ENCODE results near the gene CAPZA2. TPM values are rescaled to one million over a fixed set of nuclear protein-coding genes. Genes with fewer than 3 reads are reported as not detected.
"Not testable (repeated sequence)": the region's sequence is repeated elsewhere in the genome, so short reads cannot be mapped to it uniquely, and the experiment has no call there.

The CAPZA2 gene
- total and polyA plus RNA-seq, 10 of the 15 experiments (the other 5 are each of a cell fraction or from before 2014, with no cell fraction given): 50.0 to 379 (median 117) TPM

DNA sequence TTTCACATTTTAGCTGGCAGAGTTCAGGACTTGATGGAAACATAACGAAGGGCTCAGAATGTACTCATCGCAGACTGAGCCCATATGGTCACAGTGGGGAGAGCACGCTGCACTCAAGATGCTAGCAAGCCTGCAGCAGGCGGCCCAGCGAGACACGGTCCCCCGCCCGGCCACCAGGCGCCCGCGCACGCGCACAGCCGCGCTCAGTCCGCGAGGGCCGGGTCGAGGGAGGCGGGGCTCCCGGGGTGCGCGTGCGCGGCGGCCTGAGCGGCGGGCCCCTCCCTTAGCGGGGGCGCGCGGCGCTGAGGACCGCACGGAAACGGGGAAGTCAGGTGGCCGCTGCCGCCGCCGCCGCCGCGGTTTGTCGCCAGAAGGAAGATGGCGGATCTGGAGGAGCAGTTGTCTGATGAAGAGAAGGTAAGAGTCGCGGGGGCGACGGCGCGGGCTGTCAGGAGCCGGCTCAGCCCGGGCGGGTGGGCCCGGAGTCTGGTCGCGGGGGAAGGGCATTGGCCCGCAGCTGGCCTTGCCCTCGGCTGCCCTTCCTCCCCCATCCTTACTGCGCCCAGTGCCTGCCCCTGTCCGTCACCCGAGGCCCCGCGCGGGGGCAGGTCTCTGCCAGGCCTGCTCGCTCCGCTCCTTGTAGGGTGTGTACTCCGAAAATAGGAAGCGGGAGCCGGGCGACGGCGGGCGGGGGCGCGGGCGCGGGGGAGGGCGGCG lies at the start of gene CAPZA2 (continued):
- TF ChIP-seq, protein P1, sequence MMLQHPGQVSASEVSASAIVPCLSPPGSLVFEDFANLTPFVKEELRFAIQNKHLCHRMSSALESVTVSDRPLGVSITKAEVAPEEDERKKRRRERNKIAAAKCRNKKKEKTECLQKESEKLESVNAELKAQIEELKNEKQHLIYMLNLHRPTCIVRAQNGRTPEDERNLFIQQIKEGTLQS (IDR thresholded peaks at IDR 0.05; ENCODE audit: borderline replicate concordance, extremely low read depth, low read depth, low read length): peak; percentile 43; the same call in 1 of the 2 replicates
- TF ChIP-seq SUZ12 (IDR thresholded peaks at IDR 0.05; ENCODE audit: unreplicated experiment) (no peak), IRF4 (IDR thresholded peaks at IDR 0.05; ENCODE audit: low read depth, low read length) (no peak), TCF7 (IDR thresholded peaks at IDR 0.05; ENCODE audit: borderline replicate concordance) (no peak), TCF3 (IDR thresholded peaks at IDR 0.05; ENCODE audit: borderline replicate concordance, insufficient read depth, low read depth, low read length) (0 out of 2 replicates have a peak, but pooled peaks have one; percentile 34), YBX1 (IDR thresholded peaks at IDR 0.05) (no peak)

DNA sequence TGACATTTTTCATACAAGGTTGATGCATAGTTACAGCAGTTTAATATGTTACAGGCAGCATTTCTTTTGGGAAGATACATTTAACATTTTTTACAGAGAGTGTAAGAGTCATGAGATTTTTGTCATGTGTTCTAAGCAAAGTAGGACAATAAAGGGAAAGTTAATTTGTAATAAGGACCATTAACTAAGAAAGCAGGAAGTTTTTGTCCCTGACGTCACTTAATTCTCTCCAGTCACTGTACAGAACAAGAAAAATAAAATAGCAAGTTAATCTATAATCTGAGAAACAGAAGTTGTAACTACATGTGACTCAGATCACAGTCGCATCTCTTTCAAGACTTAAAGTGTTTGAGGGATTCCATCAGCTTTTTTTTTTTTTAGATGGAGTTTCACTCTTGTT lies 49.5 kb upstream of the CAPZA2 start:
- Histone ChIP-seq H2AFZ (ENCODE audit: control insufficient read depth, low read depth, low read length) (no peak overlapping the region), H3K9me3 (replicated peaks; ENCODE audit: control insufficient read depth, insufficient read depth, low read length) (no peaks in the 10 kb centered on the region), H3K4me3 (no peak overlapping the region), H3K4me2 (ENCODE audit: control insufficient read depth, insufficient read depth) (no peak overlapping the region), H3K9ac (ENCODE audit: control insufficient read depth, insufficient read depth, low read length) (no peak overlapping the region), H4K20me1 (ENCODE audit: control insufficient read depth, insufficient read depth) (no peaks in the 10 kb centered on the region), H3K27me3 (replicated peaks in 1 of 2; ENCODE audit: control insufficient read depth in 2 of 2, insufficient read depth in 2 of 2, low read length in 1 of 2) (no peaks in the 10 kb centered on the region; a peak in 1 of 4 replicates), H3K36me3 (ENCODE audit: control insufficient read depth in 2 of 2, insufficient read depth in 2 of 2, low read length in 1 of 2) (no peaks in the 10 kb centered on the region), H3K27ac (ENCODE audit: control insufficient read depth, insufficient read depth) (no peak overlapping the region), H3K79me2 (ENCODE audit: control insufficient read depth, insufficient read depth, low read length) (no peaks in the 10 kb centered on the region), H3K4me1 (ENCODE audit: control insufficient read depth, insufficient read depth, low read length) (no peaks in the 10 kb centered on the region)
- FAIRE-seq: no peak
- intact Hi-C loops (cut with micrococcal nuclease; ENCODE audit: unreplicated experiment) (no loop called here), in situ Hi-C loops (cut with MboI) (loop anchor here (5.0 to 10.0 kb wide), 3 partner anchors 216 to 638 kb away; no protein-coding TSS in a partner anchor)
- POLR2A ChIA-PET: no interaction called here
- no TSS peak for BruUV-seq (replicated peaks)
- TF ChIP-seq, protein P2, sequence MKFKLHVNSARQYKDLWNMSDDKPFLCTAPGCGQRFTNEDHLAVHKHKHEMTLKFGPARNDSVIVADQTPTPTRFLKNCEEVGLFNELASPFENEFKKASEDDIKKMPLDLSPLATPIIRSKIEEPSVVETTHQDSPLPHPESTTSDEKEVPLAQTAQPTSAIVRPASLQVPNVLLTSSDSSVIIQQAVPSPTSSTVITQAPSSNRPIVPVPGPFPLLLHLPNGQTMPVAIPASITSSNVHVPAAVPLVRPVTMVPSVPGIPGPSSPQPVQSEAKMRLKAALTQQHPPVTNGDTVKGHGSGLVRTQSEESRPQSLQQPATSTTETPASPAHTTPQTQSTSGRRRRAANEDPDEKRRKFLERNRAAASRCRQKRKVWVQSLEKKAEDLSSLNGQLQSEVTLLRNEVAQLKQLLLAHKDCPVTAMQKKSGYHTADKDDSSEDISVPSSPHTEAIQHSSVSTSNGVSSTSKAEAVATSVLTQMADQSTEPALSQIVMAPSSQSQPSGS (IDR thresholded peaks at IDR 0.05; ENCODE audit: low read length): no peak
- TF ChIP-seq ATF7 (IDR thresholded peaks at IDR 0.05; ENCODE audit: low read depth): peak; percentile 78
- CTCF ChIA-PET: interaction anchor here (0.8 to 3.0 kb wide), 2 partner anchors 9 to 221 kb away, joined by 3 to 20 read pairs; no protein-coding TSS in a partner anchor
- no peak for DNase-seq (ENCODE audit: low read depth, low spot score)
- SMC1A ChIA-PET (ENCODE audit: uncharacterized antibody, unreplicated experiment): interaction anchor here (1.5 kb wide), 1 partner anchor 221 kb away, joined by 3 read pairs; no protein-coding TSS in a partner anchor
- RAD21 ChIA-PET (ENCODE audit: unreplicated experiment): no interaction called here
- 16% methylated on average over 2 of the region's 2 CpGs for WGBS (ENCODE audit: insufficient coverage, insufficient replicate concordance, low lambda C conversion rate, missing lambda C conversion rate)
- no peak for ATAC-seq

- H3K4me1 ChIP-seq (ENCODE audit: control insufficient read depth, insufficient read depth, low read length); H3K9ac ChIP-seq (ENCODE audit: control insufficient read depth, insufficient read depth, low read length); H3K9me3 ChIP-seq (replicated peaks; ENCODE audit: control insufficient read depth, insufficient read depth, low read length); H3K27me3 ChIP-seq (replicated peaks in 1 of 2; ENCODE audit: control insufficient read depth in 2 of 2, insufficient read depth in 2 of 2, low read length in 1 of 2); ATAC-seq; RAD21 ChIA-PET (ENCODE audit: unreplicated experiment); H3K27ac ChIP-seq (ENCODE audit: control insufficient read depth, insufficient read depth); H3K79me2 ChIP-seq (ENCODE audit: control insufficient read depth, insufficient read depth, low read length); H3K4me3 ChIP-seq; H3K36me3 ChIP-seq (ENCODE audit: control insufficient read depth in 2 of 2, insufficient read depth in 2 of 2, low read length in 1 of 2); POLR2A ChIA-PET; H2AFZ ChIP-seq (ENCODE audit: control insufficient read depth, low read depth, low read length); FAIRE-seq; H3K4me2 ChIP-seq (ENCODE audit: control insufficient read depth, insufficient read depth); DNase-seq (ENCODE audit: low read depth, low spot score); intact Hi-C loops (cut with micrococcal nuclease; ENCODE audit: unreplicated experiment); BruUV-seq (replicated peaks); H4K20me1 ChIP-seq (ENCODE audit: control insufficient read depth, insufficient read depth): not testable (repeated sequence)
- CTCF ChIA-PET: interaction anchor here (0.8 to 3.0 kb wide), 3 partner anchors 10 to 554 kb away, joined by 3 to 20 read pairs (median 7); no protein-coding TSS in a partner anchor
- in situ Hi-C loops (cut with MboI): loop anchor here (5.0 to 10.0 kb wide), 3 partner anchors 216 to 639 kb away; no protein-coding TSS in a partner anchor
- 34% methylated on average over 3 of the region's 3 CpGs for WGBS (ENCODE audit: insufficient coverage, insufficient replicate concordance, low lambda C conversion rate, missing lambda C conversion rate)
- SMC1A ChIA-PET (ENCODE audit: uncharacterized antibody, unreplicated experiment): interaction anchor here (0.6 to 1.5 kb wide), 2 partner anchors 221 to 737 kb away, joined by 3 read pairs; no protein-coding TSS in a partner anchor
Observed at GRCh38 chr7:116813371-116813770, 49.0 kb upstream of the CAPZA2 start.

Measured in GM12878 (cell line).